NCI-H128 (cell line): Measurements from ENCODE around the gene NFE2L2.
"Not testable (repeated sequence)": the region's sequence is repeated elsewhere in the genome, so short reads cannot be mapped to it uniquely, and the experiment has no call there.

Experiments
- DNase-seq: peaks from one replicate; lab custom pipeline; 2025; ENCODE audit not compliant: unreplicated experiment; lab: John Stamatoyannopoulos, UW

The NFE2L2 gene

DNA sequence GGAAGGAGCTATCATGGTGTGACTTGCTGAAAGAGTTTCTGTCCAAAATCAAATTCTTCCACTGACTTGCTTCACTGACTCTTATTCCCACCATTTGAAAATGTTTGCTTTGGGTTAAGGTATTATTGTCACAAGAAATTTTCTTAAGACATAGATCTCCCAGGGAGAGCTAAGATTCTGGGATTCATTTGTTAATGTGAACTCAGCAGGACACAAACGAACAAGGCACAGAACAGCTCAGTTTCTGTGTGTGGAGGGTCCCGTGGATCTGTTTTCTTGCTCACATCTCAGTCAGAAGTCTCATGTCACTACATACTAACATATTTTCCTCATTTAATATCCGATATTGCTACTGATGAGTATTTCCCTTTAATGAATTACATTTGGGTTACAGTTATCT is 60.1 kb downstream of the NFE2L2 start:
- DNase-seq = no peak

- DNase-seq = no peak
These were observed 62.6 kb downstream of the NFE2L2 start for GRCh38 chr2:177201919-177202346.

GRCh38 chr2:177200419-177200818 is 64.1 kb downstream of the NFE2L2 start:
- DNase-seq = not testable (repeated sequence)

DNA sequence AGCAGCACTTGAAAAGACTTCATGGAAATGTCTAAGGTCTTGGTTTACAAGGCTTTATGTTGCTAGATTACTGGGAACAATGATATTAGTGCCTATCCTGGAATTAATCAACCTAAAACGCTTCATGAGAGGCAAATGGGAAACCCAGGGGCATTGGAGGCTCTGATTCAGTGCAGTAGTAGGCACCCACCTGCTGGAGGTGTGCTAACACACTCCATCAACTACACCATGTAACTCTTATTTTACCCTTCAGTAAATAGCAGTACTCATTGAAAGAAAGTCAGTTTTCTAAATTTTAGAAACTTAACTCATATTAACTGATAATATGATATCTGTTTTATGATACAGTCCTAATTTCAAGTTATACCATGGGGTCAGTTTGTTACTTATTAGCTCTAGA is 69.3 kb downstream of the NFE2L2 start:
- DNase-seq = no peak

DNA sequence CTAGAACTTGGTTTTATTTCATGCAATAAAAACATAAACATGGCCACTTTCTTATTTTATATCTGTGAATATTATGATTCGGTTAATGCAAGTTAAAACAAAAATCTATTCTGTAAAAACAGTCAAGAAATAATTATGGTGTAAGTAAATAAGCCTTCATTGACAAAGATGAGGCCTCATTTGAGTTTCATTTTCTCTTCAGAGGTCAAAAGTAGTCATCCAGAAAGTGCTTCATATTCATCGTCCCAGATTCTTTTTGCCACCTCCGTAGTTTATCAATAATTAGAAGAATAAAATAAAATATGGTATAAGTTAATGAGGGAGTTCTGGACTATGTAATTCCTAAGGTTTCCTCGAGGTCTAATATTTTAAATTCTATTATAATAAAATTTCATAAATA is 71.3 kb downstream of the NFE2L2 start:
- no peak for DNase-seq

- no peak for DNase-seq
These were observed 71.7 kb downstream of the NFE2L2 start for GRCh38 chr2:177192788-177193187.

DNA sequence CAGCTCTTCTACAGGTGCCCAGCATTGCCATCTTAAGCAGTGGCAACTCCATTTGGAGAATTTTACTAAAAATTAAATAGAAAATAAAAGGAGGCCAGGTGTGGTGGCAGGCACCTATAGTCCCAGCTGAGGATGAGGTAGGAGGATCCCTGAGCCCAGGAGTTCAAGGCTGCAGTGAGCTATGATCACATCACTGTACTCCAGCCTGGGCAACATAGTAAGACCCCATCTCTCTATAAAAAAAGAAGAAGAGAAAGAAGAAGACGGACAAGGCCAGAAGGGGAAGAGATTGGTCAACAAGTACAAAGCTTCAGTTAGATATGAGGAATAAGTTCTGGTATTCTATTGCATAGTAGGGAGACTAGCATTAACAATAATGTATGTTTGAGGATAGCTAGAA is 73.6 kb downstream of the NFE2L2 start:
- no peak for DNase-seq

- no peak for DNase-seq
These were observed 75.8 kb downstream of the NFE2L2 start for GRCh38 chr2:177188482-177189469.

DNA sequence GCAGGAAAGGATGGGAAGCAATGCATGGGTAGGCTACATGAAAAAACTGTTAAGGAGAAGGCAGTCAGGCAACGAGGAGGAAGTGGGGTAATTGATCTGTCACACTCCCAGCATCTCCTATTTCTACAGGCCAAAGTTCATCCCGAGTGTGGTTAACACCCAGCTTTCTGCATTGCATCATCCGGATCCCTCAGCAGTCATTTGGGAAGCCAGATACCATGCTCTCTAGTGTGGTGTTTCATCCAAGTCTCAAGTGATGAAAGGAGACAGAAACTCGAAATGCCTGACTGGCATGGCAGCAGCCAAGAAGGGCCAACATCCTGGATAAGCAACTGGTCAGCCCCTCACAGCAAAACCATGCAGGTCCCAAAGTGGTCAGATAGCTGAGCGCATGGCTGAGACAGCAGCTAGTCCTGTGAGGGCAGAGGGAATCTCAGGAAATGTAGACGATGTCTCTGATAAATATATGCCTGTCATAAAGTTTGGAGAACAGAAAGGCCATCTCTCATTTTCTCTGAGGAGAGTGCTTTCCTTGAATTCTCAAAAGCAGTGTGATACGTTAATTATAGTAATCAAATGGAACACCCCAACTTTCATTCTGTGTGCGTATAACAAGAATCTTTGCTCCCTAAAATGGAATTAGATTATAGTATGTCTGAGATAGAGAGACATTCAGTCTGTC is 76.8 kb downstream of the NFE2L2 start:
- no peak for DNase-seq

- DNase-seq = not testable (repeated sequence)
These were observed 78.5 kb downstream of the NFE2L2 start for GRCh38 chr2:177186038-177186437.

DNA sequence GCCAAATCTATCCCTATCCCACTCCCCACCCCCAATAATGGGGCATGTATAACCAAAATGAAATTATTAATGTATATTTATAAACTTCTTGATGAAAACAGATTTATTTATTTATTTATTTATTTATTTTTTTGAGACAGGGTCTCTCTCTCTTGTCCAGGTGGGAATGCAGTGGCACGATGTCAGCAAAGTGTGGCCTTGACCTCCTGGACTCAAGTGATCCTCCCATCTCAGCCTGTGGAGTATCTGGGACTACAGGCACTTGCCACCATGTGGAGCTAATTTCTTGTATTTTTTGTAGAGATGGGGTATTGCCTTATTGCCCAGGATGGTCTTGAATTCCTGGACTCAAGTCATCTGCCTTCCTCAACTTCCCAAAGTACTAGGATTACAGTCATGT is 79.9 kb downstream of the NFE2L2 start:
- no peak for DNase-seq

- no peak for DNase-seq
These were observed 80.7 kb downstream of the NFE2L2 start for GRCh38 chr2:177183860-177184259.
